Stimulated activated CD4-positive, alpha-beta T cell treated with anti-CD3 and anti-CD28 coated beads, TNF-alpha, amount 100 ng/mL, for 48 hours (primary cell): Measurements from ENCODE around the gene RORB.
"Not testable (repeated sequence)": the region's sequence is repeated elsewhere in the genome, so short reads cannot be mapped to it uniquely, and the experiment has no call there.

Source experiments
- DNase-seq, 3 donors: peaks; one replicate each; pipeline ENCODE4 v3.0.0-alpha.2; 2020; ENCODE audit warnings: low read depth in 3 of 3

Gene RORB

DNA sequence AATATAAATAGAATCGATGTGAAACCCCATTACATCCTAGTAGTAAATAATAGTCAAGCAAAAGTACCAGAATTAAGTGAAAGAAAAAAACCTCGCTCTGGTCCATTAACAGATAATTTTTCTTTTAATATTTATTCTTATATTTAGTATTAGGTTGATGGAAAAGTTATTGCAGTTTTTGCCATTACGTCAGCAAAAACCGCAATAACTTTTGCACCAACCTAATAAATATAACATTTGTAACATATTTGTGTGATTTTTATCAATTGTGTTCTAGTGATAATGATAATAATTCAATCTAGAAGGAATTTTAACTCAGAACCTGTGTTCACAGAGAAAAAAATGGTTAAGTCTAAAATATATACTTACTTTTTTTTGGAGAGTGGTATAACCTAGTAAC, 16.1 kb downstream of the RORB start:
- no peak for DNase-seq

GRCh38 chr9:74517188-74517587, 20.1 kb downstream of the RORB start:
- no peak for DNase-seq

DNA sequence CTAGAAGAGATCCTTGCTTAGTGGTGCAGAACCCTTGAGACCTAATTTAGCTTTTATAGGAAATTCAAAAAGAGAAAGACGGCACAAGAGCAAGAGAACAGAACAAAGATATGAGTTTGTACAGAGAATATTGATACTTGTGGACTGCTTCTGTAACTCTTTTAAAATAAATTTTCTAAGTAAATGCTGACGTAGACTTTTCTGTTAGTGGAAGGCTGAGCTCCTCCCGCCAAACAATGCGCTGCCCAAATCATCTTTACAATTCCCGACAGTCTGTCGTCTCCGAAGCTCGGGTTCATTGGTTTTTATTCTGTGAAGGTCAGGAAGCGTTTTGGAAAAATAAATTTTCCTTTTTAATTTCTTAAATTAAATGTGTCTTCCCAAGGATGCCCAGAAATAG, 22.3 kb downstream of the RORB start:
- no peak for DNase-seq

DNA sequence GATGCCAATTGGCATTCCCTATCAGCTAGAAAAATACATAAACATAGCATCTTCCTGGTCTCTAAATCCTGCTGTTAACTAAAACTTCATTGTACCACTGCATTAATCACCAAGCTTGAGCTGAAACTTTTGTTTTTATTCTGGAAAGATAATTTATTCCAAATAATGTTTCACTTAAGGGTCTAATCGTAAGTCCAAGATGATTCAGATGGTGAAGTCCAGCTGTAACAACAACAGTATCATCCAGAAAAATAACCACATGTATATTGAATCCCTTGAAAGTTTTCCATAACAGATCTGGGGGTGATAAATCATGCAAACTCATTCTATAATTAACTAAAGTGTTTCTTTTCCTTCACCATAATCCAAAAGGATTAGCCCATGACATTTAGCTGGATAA, 23.9 kb downstream of the RORB start:
- no peak for DNase-seq

- DNase-seq, result no peak
These were observed 27.2 kb downstream of the RORB start for GRCh38 chr9:74524289-74524688.

DNA sequence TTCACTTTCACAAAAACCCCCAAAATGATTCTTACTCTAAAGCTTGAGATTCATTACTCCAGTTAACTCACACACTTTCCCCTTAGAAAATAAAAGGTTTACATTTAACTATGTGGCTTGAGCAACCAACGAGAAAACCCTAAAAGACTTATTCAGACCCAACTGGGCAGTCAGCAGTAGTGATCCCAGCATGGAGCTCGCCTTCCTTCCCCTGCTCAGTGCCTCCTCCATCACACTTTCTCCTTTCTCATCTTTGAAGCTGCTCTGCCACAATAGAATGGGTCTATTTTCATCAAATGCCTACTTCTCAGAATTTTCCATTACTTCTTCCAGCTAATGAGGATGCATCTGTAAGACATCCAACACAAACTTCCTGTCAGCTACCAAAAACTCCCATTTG, 29.1 kb downstream of the RORB start:
- DNase-seq, result no peak

- no peak for DNase-seq
These were observed 30.6 kb downstream of the RORB start for GRCh38 chr9:74527718-74528117.

GRCh38 chr9:74528207-74528606, 31.1 kb downstream of the RORB start:
- DNase-seq, result no peak

DNA sequence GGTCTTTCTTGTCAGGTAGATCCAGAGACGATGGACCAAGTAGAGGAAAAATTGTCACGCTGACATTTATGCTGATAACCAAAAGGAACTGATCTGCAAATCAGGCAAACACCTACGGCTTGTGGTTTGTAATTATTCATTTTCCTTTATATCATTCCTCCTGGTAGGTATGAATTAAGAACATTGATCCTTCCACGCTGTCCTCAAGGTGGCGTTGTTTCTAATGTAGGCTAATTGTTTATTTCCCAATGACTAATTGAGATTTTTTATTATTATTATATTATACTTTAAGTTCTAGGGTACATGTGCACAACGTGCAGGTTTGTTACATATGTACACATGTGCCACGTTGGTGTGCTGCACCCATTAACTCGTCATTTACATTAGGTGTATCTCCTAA, 33.3 kb downstream of the RORB start:
- DNase-seq, result not testable (repeated sequence)

DNA sequence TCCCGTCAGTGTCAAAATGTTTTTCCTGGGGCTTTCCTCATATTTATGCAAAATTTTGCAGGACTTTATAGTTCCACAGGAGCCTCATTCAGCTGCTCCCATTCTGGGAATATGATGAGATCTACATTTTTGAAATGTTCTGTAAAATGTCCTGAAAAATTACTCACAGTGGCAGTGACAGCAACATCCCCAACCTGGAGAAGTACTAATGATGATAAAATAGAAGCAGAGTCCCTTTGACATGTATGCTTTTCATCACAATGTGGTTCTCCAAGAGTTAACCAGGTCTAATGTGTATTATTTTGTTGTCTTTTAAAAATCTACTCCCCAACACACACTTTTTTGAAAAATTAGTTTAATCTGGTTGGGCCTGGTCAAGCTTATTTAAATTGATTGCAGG, 36.1 kb downstream of the RORB start:
- no peak for DNase-seq

GRCh38 chr9:74534841-74535240, 37.7 kb downstream of the RORB start:
- DNase-seq, result no peak

- no peak for DNase-seq
These were observed 46.0 kb downstream of the RORB start for GRCh38 chr9:74543145-74543544.

DNA sequence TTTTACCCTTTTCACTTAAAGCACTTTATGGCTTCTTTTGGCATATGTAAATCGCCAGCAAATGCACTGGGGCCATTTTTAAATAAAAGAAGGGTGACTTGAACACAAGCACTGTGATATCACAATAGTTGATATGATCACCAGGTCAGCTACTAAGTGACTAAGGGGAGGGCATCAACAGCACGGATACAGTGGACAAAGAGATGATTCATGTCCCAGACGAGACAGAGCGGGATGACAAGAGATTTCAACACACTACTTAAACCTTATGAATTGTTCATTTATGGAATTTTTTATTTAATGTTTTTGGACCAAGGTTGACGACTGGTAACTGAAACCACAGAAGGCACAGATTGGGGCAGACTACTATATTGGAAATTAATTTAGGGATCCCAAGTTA, 54.1 kb downstream of the RORB start:
- DNase-seq, result no peak

GRCh38 chr9:74554751-74555419, 57.8 kb downstream of the RORB start:
- DNase-seq, result no peak

- no peak for DNase-seq
These were observed 58.4 kb downstream of the RORB start for GRCh38 chr9:74555565-74555964.

- peak in 1 of 3 donors; percentile 3 for DNase-seq
These were observed 59.5 kb downstream of the RORB start for GRCh38 chr9:74556685-74557084.

- no peak for DNase-seq
These were observed 60.4 kb downstream of the RORB start for GRCh38 chr9:74557571-74557970.

- DNase-seq, result no peak
These were observed 65.5 kb downstream of the RORB start for GRCh38 chr9:74562611-74563010.

DNA sequence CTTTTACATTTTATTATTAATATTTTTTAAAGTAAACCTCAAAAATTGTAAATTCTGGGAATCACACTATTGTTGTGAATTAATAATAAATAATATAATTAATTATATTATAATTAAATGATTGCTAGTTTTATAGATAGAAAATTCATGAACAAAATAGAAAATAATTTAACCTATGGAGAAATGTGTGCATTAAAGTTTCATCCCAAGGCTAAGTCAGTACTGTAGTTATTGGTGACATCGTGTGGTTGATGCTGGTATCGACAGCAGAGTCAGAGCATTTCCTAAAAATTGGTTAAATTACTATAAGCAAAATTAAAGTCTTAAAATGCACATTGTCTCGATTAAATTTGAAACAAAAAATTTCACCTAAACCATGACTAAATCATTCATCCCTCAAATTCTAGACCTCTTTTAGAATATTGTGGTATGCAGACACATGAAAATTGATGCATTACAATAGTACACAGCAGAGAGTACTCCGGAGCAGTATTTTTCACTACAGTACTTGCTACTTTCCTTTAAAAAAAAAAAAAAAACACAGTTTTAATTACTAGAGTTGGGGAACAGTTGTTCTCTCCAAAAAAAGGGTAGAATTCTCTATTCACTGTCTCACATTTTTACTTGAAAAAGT, 73.9 kb downstream of the RORB start:
- peak in 2 of 3 donors; percentile 1 to 6 for DNase-seq

GRCh38 chr9:74573640-74574191, 76.6 kb downstream of the RORB start:
- DNase-seq, result no peak

DNA sequence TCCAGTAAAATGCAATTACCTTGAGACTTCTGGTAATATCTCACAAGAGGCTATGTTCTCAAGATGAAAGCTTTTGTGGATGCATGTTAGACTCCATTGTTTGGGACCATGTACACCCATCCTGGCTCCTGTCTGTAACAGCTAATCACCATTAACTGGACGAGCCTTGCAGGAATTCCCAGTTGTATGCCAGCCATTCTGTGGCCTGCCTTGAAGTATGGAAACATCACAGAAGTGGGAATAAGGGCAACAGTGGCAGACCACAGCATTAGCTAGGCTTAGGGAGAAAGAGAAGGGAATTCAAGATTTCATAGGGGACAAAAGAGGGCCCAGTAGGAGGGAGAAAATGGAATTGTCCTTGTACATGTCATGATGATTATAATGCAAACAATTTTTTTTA, 79.0 kb downstream of the RORB start:
- DNase-seq, result no peak

- DNase-seq, result no peak
These were observed 80.8 kb downstream of the RORB start for GRCh38 chr9:74577956-74578355.

DNA sequence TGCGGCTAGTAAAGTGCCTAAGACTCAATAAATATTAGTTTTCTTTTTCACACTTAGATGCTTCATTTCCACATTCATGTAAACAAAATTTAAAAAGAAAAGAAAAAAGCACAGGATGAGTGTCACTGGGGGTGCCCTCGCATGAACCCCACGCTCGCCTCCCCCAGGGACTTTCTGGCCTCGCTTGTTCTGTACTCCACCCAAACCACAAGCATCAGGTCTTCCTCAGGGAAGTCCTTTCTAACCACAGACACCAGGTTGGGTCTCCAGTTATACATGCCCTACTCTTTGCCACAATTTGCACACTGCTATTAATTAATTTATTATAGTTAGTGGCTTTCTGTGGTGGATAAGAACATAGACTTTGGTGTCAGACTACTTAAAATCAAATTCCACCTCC, 92.4 kb downstream of the RORB start:
- no peak for DNase-seq

- no peak for DNase-seq
These were observed 98.2 kb downstream of the RORB start for GRCh38 chr9:74595286-74595685.
